OCI-LY7 (cell line): Measurements from ENCODE around the gene HES2. TPM values are rescaled to one million over a fixed set of nuclear protein-coding genes. Genes with fewer than 3 reads are reported as not detected.

Experiments
- BruUV-seq: library from RNA; stranded (reverse); fragments of 400-500 nt; replicated peaks from 2 replicates; lab custom pipeline; 2021; lab: Mats Ljungman, UMichigan
- CTCF ChIA-PET: fragments of 300-600 bp; sonication (Branson Sonifier 250); formaldehyde crosslinking; loops from one replicate; lab custom pipeline; 2022; ENCODE audit warnings: antibody characterized with exemption; ENCODE audit not compliant: unreplicated experiment; lab: Charles Lee
- POLR2A ChIA-PET: fragments of 300-600 bp; sonication (Branson Sonifier 250); formaldehyde crosslinking; loops from one replicate; lab custom pipeline; 2022; ENCODE audit warnings: antibody characterized with exemption; lab: Charles Lee
- DNase-seq: peaks from one replicate; pipeline ENCODE4 v3.0.0-alpha.2; 2015; ENCODE audit warnings: low spot score
- H2AFZ ChIP-seq: fragments of 200-600 bp; sonication (generic), shearing (Covaris generic); 2 replicates; pipeline ENCODE4 v1.6.1; 2014; ENCODE audit warnings: mild to moderate bottlenecking, antibody characterized with exemption, low read length, moderate library complexity
- H3K27ac ChIP-seq: fragments of 200-600 bp; sonication (generic); 2 replicates; pipeline ENCODE4 v1.5.1; 2014; ENCODE audit warnings: mixed run types, low read depth, mild to moderate bottlenecking, moderate library complexity, low read length, inconsistent platforms; ENCODE audit not compliant: poor library complexity, severe bottlenecking
- H3K36me3 ChIP-seq: fragments of 200-600 bp; sonication (generic); 2 replicates; pipeline ENCODE4 v1.6.1; 2014; ENCODE audit warnings: mild to moderate bottlenecking, antibody characterized with exemption, low read length, moderate library complexity, mixed read lengths; ENCODE audit not compliant: insufficient read depth
- H3K4me1 ChIP-seq: fragments of 200-600 bp; sonication (generic); 2 replicates; pipeline ENCODE4 v1.5.1; 2014; ENCODE audit warnings: mild to moderate bottlenecking, low read length; ENCODE audit not compliant: insufficient read depth, poor library complexity, severe bottlenecking
- H3K4me2 ChIP-seq: fragments of 200-600 bp; sonication (generic); 2 replicates; pipeline ENCODE4 v1.6.1; 2014; ENCODE audit warnings: mild to moderate bottlenecking, low read length
- H3K4me3 ChIP-seq: fragments of 200-600 bp; sonication (generic); 2 replicates; pipeline ENCODE4 v1.5.1; 2014; ENCODE audit warnings: mild to moderate bottlenecking, low read depth, low read length; ENCODE audit not compliant: poor library complexity, severe bottlenecking
- H3K79me2 ChIP-seq: fragments of 200-600 bp; sonication (generic); 2 replicates; pipeline ENCODE4 v1.6.1; 2016; ENCODE audit warnings: low read depth, mild to moderate bottlenecking, low read length, moderate library complexity, mixed read lengths; ENCODE audit not compliant: insufficient read depth
- H3K9me2 ChIP-seq: fragments of 200-600 bp; sonication (generic); 2 replicates; pipeline ENCODE4 v1.6.1; 2016; ENCODE audit warnings: mild to moderate bottlenecking, low read length, mixed read lengths; ENCODE audit not compliant: insufficient read depth
- H3K9me3 ChIP-seq: fragments of 200-600 bp; sonication (generic); 2 replicates; pipeline ENCODE4 v1.6.1; 2014; ENCODE audit warnings: mild to moderate bottlenecking, mixed run types, low read length, mixed read lengths
- H4K20me1 ChIP-seq: fragments of 200-600 bp; sonication (generic); 2 replicates; pipeline ENCODE4 v1.6.1; 2014; ENCODE audit warnings: mild to moderate bottlenecking, antibody characterized with exemption, low read length, moderate library complexity, mixed read lengths; ENCODE audit not compliant: insufficient read depth
- CTCF ChIP-seq: fragments of 200-600 bp; sonication (generic); conservative IDR thresholded peaks from 2 replicates; pipeline ENCODE4 v1.5.1; 2014; ENCODE audit warnings: mild to moderate bottlenecking, antibody characterized with exemption, low read length, moderate library complexity, mixed read lengths
- EZH2phosphoT487 ChIP-seq: fragments of 200-600 bp; sonication (generic); IDR thresholded peaks from 2 replicates; pipeline ENCODE4 v1.6.1; 2018; ENCODE audit warnings: low read depth, borderline replicate concordance, mild to moderate bottlenecking, mixed run types, antibody characterized with exemption, low read length, moderate library complexity, mixed read lengths
- intact Hi-C: fragments of 100-400 bp; cut with micrococcal nuclease; formaldehyde crosslinking; loops from one replicate; pipeline ENCODE4 v1.10.0; 2022; ENCODE audit not compliant: unreplicated experiment
- total RNA-seq, 2 experiments: library from RNA; depleted of rRNA in 1 of 2; stranded (reverse); fragments of >200 nt in 1 of 2; shearing (Covaris generic) in 1 of 2; gene quantifications; 2 replicates each; pipeline ENCODE4 v1.2.3, GENCODE V29; 2014 to 2022

The HES2 gene
- total RNA-seq, 2 experiments from 2014 or later = not detected

- peaks cover 6% of the 10 kb centered on the region for H3K36me3 ChIP-seq
- CTCF ChIA-PET = no interaction called here
- no peak overlapping the region for H3K4me2 ChIP-seq
- no TSS peak for BruUV-seq
- H3K4me3 ChIP-seq = no peak overlapping the region
- H3K27ac ChIP-seq = no peak overlapping the region
- POLR2A ChIA-PET = no interaction called here
- H4K20me1 ChIP-seq = no peaks in the 10 kb centered on the region
- H3K79me2 ChIP-seq = no peaks in the 10 kb centered on the region
- TF ChIP-seq CTCF (no peak), EZH2phosphoT487 (no peak)
- no peaks in the 10 kb centered on the region for H3K9me3 ChIP-seq
- H3K4me1 ChIP-seq = no peaks in the 10 kb centered on the region
- intact Hi-C loops = no loop called here
- no peak overlapping the region for H2AFZ ChIP-seq
- DNase-seq = no peak
- no peaks in the 10 kb centered on the region for H3K9me2 ChIP-seq
Observed at GRCh38 chr1:6370006-6370405, 49.7 kb downstream of the HES2 start.

- Histone ChIP-seq H3K9me3 (no peaks in the 10 kb centered on the region), H3K4me3 (no peak overlapping the region), H3K9me2 (no peaks in the 10 kb centered on the region), H3K36me3 (peaks cover 6% of the 10 kb centered on the region), H3K4me1 (no peaks in the 10 kb centered on the region), H3K4me2 (no peak overlapping the region), H4K20me1 (no peaks in the 10 kb centered on the region), H3K27ac (no peak overlapping the region), H3K79me2 (no peaks in the 10 kb centered on the region), H2AFZ (no peak overlapping the region)
- ChIA-PET CTCF (no interaction called here), POLR2A (no interaction called here)
- TF ChIP-seq CTCF (no peak), EZH2phosphoT487 (no peak)
- intact Hi-C loops = no loop called here
- no peak for DNase-seq
- BruUV-seq = no TSS peak
Observed at GRCh38 chr1:6367381-6368012, 52.2 kb downstream of the HES2 start.

GRCh38 chr1:6365047-6365446 lies 54.7 kb downstream of the HES2 start:
- Histone ChIP-seq H3K4me2 (no peak overlapping the region), H3K36me3 (peaks cover 6% of the 10 kb centered on the region), H2AFZ (no peak overlapping the region), H3K9me2 (no peaks in the 10 kb centered on the region), H3K79me2 (no peaks in the 10 kb centered on the region), H3K27ac (no peak overlapping the region), H4K20me1 (no peaks in the 10 kb centered on the region), H3K4me3 (no peak overlapping the region), H3K4me1 (peaks cover under 1% of the 10 kb centered on the region), H3K9me3 (no peaks in the 10 kb centered on the region)
- TF ChIP-seq EZH2phosphoT487 (no peak), CTCF (no peak)
- no TSS peak for BruUV-seq
- no peak for DNase-seq
- intact Hi-C loops = no loop called here
- ChIA-PET POLR2A (no interaction called here), CTCF (no interaction called here)
